HG03575 (cell line): Measurements from ENCODE around the gene UBE3C.
"Not testable (repeated sequence)": the region's sequence is repeated elsewhere in the genome, so short reads cannot be mapped to it uniquely, and the experiment has no call there.

ENCODE experiments used
- ATAC-seq: cut with Tn5 transposase; IDR thresholded peaks from one replicate; pipeline ENCODE4 v1.9.1; 2021; ENCODE audit not compliant: unreplicated experiment, insufficient number of reproducible peaks, low FRiP score; ENCODE audit errors: extremely low read depth

Gene UBE3C

DNA sequence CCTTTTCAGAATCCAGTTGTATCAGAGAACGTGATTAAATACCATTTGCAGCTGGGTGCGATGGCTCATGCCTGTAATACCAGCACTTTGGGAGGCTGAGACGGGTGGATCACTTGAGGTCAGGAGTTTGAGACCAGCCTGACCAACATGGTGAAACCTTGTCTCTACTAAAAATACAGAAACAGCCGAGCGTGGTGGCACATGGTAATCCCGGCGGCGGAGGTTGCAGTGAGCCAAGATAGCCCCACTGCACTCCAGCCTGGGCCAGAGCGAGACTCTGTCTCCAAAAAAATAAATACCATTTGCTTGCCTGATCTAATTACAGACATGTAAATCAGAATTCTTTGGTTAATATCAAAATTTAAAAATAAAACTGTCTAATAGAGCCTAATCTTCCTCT, 20.8 kb downstream of the UBE3C start:
- not testable (repeated sequence) for ATAC-seq

DNA sequence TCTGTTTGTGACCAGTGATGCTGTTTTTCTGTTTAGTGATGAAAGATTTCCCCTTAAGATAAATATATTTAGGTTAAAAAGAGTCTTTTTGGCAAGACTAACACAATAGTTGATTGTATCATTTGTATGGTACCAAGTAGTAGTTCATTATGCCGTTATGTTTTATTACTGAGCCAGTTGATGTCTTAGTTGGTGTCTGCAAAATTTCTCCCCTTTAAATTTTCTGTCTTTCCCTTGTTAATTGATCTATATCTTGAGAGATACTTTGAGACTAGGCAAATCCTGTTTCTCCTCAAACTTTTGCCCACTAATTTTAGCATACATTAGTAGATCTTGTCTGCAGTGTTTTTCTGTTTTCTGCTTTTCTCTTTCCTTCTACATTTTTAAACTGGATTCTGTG, 21.7 kb downstream of the UBE3C start:
- no peak for ATAC-seq

DNA sequence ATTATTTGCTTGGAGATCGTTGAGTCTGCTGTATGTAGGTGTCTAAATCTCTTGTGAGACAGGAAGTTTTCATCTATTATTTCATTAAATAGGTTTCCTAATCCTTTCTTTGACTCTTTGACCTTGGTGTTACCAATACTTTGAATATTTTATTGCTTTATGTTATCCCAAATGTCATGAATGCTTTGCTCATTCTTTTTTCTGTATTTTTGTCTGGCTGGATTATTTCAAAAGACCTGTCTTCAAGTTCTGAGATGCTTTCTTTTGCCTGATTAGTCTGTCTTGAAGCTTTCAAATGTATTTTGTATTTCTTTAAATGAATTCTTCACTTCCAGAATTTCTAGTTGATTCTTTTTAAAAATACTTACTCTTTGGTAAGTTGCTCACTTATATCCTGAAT, 27.3 kb downstream of the UBE3C start:
- no peak for ATAC-seq

DNA sequence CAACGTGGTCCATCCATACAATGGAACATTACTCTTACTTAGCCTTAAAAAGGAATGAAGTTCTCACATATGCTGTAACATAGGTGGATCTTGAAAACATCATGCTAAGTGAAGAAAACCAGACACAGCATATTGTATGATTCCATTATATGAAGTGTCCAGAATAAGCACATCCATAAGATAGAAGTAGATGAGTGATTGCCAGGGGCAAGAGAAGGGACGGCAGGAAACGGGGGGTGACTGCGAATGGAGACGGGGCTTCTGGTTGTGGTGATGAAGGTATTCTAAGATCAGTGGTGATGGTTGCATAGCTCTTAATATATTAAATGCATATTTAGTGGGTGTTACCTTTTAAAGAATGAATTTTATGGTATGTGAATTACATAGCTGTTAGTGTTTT, 29.8 kb downstream of the UBE3C start:
- no peak for ATAC-seq

DNA sequence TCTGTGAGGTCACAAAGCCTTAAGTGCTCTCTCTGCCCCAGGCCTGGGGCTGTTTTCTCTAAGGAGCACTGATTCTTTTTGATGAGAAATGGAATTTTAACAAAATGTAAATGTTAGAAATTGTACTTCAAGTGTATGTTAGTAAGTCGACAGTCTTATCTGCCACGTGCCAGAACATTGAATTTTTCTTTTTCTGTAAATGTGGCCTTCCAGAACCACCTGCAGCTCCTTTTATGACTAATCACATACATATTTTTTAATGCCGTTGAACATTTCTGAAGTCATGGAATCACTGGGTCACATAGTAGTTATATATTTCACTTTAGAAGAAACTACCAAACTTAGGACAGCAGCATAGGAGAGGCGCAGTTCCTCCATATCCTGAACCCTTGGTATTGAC, 38.0 kb downstream of the UBE3C start:
- ATAC-seq: no peak

DNA sequence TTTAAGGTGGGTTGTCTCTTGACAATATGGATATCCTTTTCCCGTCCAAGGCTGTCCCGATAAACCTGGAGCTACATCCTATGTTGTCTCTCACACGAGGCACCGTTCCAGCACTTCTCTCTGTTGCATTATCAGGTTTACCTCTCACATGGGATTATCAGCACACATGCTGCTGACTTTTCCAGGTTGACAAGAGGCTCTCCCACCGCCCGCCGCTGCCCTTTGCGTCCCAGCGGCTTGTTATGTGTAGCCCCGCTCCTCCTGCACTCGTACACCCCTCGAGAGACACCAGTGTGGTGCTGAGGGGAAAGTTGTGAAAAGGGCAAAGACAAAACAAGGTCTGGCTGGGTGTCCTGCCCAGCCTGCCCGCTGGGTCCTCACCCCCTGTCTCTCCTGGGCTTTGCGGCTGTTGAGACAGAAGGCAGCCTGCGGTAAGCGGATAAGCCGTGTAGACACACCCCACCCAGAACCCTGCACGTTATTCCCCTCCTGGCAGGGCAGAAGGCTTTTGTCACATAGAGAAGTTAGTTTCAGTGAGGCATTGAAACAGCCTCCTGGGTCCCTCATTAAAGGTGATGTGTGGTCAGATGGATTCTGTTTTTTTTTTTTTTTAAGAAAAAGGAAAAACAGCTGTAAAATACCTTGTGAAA, 38.7 kb downstream of the UBE3C start:
- ATAC-seq: no peak

DNA sequence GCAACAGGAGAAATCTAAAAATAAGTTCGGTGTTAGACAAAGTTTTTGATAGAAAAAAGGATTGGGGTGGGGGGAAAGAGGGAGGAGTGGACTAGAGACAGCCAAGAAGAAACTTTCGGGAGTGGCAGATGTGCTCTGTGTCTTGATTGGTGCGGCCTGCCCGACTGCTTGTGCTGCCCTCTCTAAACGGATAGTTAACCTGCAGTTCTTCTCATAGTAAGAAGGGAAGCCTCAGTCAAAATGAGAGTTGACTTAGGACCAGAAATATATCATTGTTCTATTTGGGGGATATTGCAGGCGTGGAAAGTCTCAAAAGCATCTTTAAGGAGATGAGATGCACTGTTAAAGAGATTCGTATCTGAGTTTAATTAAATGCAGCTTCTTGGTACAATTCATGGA, 39.3 kb downstream of the UBE3C start:
- ATAC-seq: no peak

DNA sequence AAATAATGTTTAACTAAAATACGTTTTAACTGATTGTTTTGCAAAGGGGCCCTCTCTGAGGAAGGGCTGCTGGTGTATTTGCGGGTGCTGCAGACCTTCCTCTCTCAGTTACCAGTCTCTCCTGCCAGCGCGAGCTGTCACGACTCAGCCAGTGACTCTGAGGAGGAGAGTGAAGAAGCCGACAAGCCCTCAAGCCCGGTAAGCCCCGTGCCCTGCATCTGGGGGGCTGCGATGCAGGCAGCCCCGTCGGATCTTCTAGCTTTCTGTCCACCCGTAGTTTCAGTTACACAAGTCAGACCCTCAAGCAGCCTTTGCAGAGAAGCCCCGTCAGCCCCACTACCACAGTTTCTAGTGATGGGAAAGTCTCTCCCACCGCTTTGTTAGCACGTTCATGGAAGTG, 45.1 kb downstream of the UBE3C start:
- no peak for ATAC-seq

DNA sequence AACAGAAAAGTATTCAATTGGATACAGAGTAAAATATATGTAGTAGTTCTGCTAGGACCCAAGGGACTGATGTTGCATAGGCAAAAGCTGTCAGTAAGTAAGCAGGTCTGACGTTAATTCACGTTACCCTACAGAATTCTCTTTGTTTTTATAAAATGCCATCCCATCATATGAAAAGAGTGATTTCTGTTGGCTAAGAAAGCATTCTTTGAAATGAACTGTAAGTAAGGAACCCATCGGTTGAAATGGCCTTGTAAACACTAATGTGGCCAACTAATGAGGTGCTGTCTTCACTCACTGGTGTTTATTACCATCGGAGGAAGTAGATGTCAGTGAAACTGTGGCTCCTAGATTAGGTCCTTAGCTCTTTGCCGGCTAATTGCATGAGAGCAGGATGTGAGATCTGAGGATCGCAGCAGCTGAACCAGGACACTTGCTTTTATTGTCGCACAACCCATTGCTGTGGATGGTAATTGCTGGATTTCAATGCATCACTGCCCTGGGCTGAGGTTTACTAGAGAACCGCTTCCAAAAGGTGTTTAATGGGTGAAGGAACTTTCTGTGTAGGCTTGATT, 49.5 kb downstream of the UBE3C start:
- no peak for ATAC-seq

DNA sequence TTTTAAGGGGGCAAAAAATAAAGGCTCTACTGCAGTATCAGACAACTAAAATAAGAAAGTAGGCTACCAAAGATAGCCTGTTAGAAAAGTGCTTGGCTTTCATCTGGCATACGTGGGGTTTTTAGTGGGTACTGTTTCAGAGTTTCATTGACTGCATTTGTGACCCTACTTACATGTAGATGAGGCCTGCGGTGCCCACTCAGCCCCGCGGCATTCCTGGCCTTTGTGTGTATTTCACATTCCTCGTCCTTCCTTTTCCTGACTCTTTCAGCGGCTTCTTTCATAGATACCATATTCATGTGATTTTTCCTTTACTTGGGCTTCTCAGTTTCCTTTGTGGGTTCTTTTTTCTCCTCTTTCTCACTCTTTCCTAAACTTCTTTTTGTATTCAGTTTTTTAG, 50.7 kb downstream of the UBE3C start:
- ATAC-seq: no peak

DNA sequence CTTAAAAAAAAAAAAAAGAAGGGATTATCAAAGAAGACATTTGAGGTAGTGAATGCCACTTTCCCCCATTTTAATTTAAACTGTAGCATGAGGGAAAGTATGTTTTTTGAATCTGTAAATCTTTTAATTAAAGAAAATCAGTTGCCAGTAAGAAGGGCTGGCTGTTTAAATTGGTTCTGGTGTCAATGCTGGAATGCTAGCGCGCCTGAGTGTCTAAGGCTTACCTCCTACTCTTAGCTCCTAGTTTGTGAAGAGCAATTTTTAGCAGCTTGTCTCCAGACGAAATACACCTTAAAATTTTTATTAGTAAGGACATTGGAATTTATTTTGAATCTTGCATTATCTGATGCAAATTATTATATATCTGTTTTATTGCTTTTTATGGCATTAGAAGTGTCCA, 54.1 kb downstream of the UBE3C start:
- ATAC-seq: no peak

DNA sequence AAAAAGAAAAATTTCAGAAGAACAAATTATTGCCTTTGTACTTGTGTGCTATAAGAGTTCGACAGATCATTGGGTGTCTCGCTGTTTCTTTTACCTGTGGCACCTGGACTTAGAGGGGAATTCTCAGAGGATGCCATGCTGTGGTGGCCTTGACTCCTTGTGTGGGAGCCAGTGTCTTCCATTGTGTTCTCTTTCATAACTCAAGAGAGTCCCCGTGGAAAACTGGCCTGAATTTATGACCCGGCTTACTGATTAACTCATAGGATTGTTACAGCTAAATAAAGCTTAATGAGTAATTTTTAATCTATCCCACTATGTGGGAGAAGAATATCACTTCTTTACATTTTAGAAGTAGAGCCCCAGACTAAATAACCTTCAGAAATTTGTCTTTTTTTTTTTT, 54.5 kb downstream of the UBE3C start:
- no peak for ATAC-seq

DNA sequence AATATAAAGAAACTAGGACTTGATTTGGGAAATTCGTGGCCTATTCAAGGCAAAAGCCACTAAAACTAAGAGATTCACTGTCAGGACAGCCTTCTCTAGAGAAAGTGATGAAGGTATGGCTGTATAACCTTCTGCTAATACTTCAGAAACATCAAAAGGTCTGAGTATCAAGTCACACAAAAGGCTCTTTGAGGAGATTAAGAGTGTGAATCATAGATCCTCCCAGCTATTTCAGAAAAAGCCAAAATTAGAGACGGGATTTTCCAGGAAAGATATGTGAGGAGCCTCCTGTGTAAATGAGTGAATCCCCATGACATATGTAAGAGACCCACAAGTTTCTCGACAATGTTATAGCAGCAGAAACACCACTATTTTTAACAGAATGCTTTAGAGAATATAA, 56.2 kb downstream of the UBE3C start:
- no peak for ATAC-seq

DNA sequence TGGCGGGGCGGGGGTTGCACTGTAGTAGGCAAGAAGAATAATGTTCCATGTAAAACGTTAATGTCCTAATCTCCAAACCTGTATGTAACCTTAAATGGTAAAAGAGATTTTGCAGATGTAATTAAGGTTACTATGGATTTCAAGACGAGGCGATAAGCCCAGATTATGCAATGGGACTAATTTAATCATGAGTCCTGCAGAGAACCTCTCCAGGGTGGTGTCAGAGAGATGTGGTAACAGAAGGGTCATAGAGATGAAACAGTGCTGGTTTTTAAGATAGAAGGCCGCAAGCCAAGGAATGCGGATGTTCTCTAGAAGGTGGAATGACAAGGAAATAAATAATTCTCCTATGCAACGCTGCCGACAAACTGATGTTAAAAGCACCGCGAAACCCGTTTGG, 57.1 kb downstream of the UBE3C start:
- no peak for ATAC-seq

DNA sequence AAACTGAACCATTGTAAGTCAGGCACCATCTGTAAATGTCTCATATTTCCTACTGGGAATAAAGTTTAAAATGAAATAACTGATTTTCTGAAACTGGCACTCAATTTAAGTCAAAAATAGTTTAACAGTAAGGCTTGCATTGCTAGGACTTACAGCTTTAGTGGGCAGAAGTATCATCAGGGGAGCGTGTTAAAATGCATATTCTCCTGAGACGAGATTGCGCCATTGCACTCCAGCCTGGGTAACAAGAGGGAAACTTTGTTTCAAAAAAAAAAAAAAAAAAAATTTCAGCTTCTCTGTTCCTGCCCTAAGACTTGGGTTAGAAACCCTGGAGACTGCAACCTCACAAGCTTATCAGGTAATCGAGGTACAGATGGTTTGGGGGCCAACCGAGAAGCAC, 65.4 kb downstream of the UBE3C start:
- ATAC-seq: no peak

DNA sequence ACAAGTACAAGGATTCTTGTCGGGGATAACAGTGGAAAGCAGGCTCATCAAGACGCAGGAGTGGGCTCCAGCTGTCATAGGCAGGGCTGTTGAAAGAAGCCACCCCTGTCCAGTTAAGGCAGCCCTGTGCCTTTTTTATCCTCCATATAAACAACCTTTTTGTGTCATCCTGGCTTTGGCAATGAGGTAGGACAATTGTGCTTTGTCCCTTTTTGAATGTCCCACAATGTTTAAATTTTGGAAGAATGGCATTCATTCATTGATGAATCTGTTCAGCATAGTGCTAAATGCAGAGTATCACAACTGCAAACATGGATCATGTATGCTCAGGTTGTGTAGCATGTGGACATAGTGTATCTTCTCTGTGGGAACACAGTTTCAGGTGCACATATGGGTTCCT, 66.7 kb downstream of the UBE3C start:
- no peak for ATAC-seq

DNA sequence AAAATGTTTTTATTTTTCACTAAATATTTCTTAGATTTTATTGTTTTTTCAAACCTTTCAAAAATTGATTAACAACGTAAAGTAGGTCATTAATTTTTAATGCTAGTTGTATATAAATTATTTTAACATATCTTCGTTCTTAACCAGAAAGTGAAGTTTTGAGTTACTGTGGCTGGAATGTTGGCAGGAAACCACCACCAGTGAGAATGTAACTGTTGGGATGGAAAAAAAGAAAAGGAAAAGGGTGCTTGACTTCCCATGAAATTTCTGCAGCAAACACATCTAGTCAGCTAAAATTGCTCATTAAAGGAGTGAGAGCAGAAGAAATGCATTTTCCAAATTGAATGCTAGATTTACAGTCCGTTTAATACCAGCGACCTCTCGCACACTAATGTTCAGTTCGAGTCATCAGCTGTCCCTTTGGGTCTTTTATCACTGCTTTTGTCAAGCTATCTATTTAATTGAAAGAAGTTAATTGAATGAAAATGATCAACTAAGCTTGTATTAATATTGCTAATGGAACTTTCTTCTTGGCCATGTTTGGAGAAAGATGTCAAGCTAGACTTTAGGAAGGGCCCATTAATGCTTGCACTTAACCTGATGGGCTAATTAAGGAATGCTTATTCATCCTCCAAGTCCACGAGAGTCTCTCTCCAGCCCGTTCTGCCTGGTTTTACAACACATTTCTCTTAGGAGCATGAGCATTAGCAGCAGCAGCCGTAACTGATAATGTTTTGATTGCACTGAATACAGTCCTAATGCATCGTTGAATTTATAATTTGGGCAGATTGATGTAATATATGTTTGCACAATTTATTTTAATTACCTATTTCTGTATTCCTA, 70.1 kb downstream of the UBE3C start:
- ATAC-seq: no peak

DNA sequence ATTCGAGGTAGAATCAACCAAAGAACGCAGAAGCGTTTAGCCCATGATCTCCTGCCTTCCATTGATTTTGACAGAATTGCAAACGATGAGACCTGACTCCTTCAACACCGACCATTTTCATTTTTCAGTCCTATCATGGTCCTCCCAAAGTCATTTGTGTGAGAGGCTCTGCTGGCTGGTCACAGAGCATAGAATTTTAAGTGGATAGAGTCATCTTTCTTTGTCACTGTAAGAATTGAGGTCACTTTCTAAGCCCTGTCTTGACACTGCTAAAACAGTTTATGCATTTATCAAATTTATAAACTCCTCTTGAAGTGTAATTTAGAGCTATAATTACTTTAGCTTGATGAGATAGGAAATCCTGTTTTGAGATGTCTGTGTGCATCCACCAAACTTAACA, 72.0 kb downstream of the UBE3C start:
- ATAC-seq: no peak

DNA sequence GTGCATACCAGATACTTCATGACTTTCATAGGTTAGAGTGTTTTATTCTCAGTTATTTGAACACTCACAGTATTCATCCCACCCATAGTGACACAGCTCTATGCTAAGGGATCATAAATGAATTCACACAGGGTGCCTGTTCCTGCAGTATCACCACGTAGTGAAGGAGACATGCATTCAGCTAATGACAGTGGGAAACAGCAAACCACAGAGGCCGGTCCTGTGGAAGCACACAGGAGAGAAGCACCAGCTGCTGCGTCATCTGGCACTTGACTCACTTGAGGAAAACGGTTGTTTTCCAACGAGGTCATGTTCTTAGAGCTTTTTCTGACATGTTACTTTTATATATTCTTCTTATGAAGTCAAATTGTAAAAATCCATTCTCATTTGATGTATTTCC, 73.0 kb downstream of the UBE3C start:
- no peak for ATAC-seq

DNA sequence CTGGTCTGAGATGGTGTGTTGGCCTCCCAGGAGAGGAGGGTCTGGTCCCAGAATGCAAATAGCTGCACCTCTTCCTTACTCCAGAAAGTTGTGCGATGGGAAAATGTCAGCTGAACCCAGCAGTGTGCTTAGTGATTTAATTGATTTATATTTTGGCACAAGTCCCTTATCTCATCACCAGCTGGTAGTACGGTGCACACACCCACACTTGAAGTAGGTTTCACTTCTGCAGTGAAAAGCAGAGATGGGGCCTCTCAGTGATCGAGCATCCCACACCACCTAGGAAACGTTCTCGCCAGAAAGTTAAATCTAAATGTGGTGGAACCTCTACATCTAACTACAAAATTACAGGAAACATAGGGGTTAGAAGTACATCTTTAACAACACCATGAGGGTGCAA, 80.4 kb downstream of the UBE3C start:
- ATAC-seq: peak; percentile 63
